Hepatocyte (in vitro differentiated cells): Measurements from ENCODE around the gene SPATA31E1.
"Not testable (repeated sequence)": the region's sequence is repeated elsewhere in the genome, so short reads cannot be mapped to it uniquely, and the experiment has no call there.

ENCODE experiments used
- EZH2 ChIP-seq: fragments of 200-600 bp; sonication (generic); IDR thresholded peaks from 2 replicates; pipeline ENCODE4 v1.6.1; 2016; ENCODE audit warnings: antibody characterized with exemption, mild to moderate bottlenecking, borderline replicate concordance
- EZH2phosphoT487 ChIP-seq: fragments of 200-600 bp; sonication (generic); IDR thresholded peaks from one replicate; pipeline ENCODE4 v1.6.1; 2018; ENCODE audit warnings: antibody characterized with exemption, mild to moderate bottlenecking, low read depth, moderate library complexity; ENCODE audit not compliant: unreplicated experiment, severe bottlenecking
- TF ChIP-seq, protein P1 (sequence below): fragments of 200-600 bp; sonication (generic); IDR thresholded peaks from 2 replicates; pipeline ENCODE4 v1.5.1; 2016; ENCODE audit warnings: antibody characterized with exemption, mild to moderate bottlenecking; ENCODE audit not compliant: poor library complexity

DNA sequence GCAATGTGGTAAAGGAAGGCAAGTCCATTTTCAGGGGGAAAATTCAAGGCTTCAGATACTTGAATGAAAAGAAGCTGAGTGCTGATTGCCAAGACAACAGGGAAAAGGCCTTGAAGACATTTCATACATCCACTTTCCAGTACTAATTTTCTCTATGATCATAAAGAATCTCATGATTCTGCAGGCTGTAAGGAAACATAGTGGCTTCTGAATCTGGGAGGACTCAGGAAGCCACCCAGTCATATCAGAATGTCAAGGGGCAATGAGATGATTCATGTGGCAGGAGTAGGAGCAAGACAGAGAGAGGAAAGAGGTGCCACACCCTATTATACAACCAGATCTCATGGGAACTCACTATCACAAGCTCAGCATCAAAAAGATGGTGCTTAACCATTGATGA, 46.5 kb downstream of the SPATA31E1 start:
- not testable (repeated sequence) for TF ChIP-seq EZH2, EZH2phosphoT487
- TF ChIP-seq, protein P1, sequence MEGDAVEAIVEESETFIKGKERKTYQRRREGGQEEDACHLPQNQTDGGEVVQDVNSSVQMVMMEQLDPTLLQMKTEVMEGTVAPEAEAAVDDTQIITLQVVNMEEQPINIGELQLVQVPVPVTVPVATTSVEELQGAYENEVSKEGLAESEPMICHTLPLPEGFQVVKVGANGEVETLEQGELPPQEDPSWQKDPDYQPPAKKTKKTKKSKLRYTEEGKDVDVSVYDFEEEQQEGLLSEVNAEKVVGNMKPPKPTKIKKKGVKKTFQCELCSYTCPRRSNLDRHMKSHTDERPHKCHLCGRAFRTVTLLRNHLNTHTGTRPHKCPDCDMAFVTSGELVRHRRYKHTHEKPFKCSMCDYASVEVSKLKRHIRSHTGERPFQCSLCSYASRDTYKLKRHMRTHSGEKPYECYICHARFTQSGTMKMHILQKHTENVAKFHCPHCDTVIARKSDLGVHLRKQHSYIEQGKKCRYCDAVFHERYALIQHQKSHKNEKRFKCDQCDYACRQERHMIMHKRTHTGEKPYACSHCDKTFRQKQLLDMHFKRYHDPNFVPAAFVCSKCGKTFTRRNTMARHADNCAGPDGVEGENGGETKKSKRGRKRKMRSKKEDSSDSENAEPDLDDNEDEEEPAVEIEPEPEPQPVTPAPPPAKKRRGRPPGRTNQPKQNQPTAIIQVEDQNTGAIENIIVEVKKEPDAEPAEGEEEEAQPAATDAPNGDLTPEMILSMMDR, result not testable (repeated sequence)
